Sciatic nerve (tissue), 2 donors: ENCODE measurements around the gene SMPD4. TPM values are rescaled to one million over a fixed set of nuclear protein-coding genes. Genes with fewer than 3 reads are reported as not detected.
"Not testable (repeated sequence)": the region's sequence is repeated elsewhere in the genome, so short reads cannot be mapped to it uniquely, and the experiment has no call there.

Experiments
- ATAC-seq: fragments of 200-7000 bp; cut with Tn5 transposase; one replicate; pipeline ENCODE4 v1.9.1; 2020; ENCODE audit warnings: mild to moderate bottlenecking, moderate library complexity
- DNase-seq: peaks from one replicate; pipeline ENCODE4 v3.0.0-alpha.2; 2020; ENCODE audit warnings: low spot score
- intact Hi-C: fragments of 100-400 bp; cut with DNase I; formaldehyde crosslinking; loops from one replicate; pipeline ENCODE4 v1.14.2; 2022
- total RNA-seq: library from RNA; stranded (reverse); fragmentation: NEBNext Ultra II Directional; extraction: Animal tissue kit (Norgen Biotek cat#: 25700); gene quantifications from one replicate; pipeline ENCODE4 v1.2.1, GENCODE V29; 2021
- donor health status: DM: no; HTN: no; CAD: no.
- donor health status: DM: no; HTN: no; CAD: no.

SMPD4 gene
- total RNA-seq, 1 donor from 2014 or later, result 40.4 TPM

- intact Hi-C loops, result no loop called here
- DNase-seq (no peak), ATAC-seq (no peak)
These were observed 8.8 kb upstream of the SMPD4 start for GRCh38 chr2:130190237-130190636.

GRCh38 chr2:130188958-130189357 is 7.6 kb upstream of the SMPD4 start:
- not testable (repeated sequence) for DNase-seq, ATAC-seq
- intact Hi-C loops, result loop anchor here (10.0 kb wide), 1 partner anchor 156 kb away; the partner anchor contains the start of gene IMP4

- ATAC-seq, DNase-seq: not testable (repeated sequence)
- intact Hi-C loops, result loop anchor here (10.0 kb wide), 1 partner anchor 157 kb away; the partner anchor contains the start of gene IMP4
These were observed 6.7 kb upstream of the SMPD4 start for GRCh38 chr2:130187859-130188792.

GRCh38 chr2:130187268-130187667 is 5.9 kb upstream of the SMPD4 start:
- no peak for DNase-seq
- intact Hi-C loops, result loop anchor here (10.0 kb wide), 1 partner anchor 158 kb away; the partner anchor contains the start of gene IMP4
- no peak for ATAC-seq

GRCh38 chr2:130186391-130186790 is 5.0 kb upstream of the SMPD4 start:
- intact Hi-C loops, result loop anchor here (10.0 kb wide), 1 partner anchor 158 kb away; the partner anchor contains the start of gene IMP4
- no peak for DNase-seq
- no peak for ATAC-seq

GRCh38 chr2:130185896-130186295 is 4.5 kb upstream of the SMPD4 start:
- intact Hi-C loops, result loop anchor here (10.0 kb wide), 1 partner anchor 159 kb away; the partner anchor contains the start of gene IMP4
- ATAC-seq, result no peak
- no peak for DNase-seq

GRCh38 chr2:130185436-130185835 is 4.0 kb upstream of the SMPD4 start:
- DNase-seq (no peak), ATAC-seq (no peak)
- intact Hi-C loops, result loop anchor here (10.0 kb wide), 1 partner anchor 159 kb away; the partner anchor contains the start of gene IMP4

- intact Hi-C loops, result loop anchor here (10.0 kb wide), 1 partner anchor 161 kb away; the partner anchor contains the start of gene IMP4
- peak; percentile 70 for DNase-seq
These were observed 2.3 kb upstream of the SMPD4 start for GRCh38 chr2:130183512-130184373.

GRCh38 chr2:130182826-130183511 is 1.6 kb upstream of the SMPD4 start:
- ATAC-seq, result not testable (repeated sequence)

More at GRCh38 chr2:130183512-130184373, 2.3 kb upstream of the SMPD4 start:
- no peak for ATAC-seq

GRCh38 chr2:130181880-130182682 is 679 bp upstream of the SMPD4 start, which contains the start of gene MZT2B:
MZT2B (plus strand) TSS chr2:130182262; CDS start chr2:130182283, 21 bp downstream.
- peak; percentile 94 for ATAC-seq
- peak; percentile 92 for DNase-seq
- intact Hi-C loops, result loop anchor here (10.0 kb wide), 1 partner anchor 163 kb away; the partner anchor contains the start of gene IMP4

More at GRCh38 chr2:130182826-130183511, 1.6 kb upstream of the SMPD4 start:
- intact Hi-C loops, result loop anchor here (10.0 kb wide), 1 partner anchor 162 kb away; the partner anchor contains the start of gene IMP4
- not testable (repeated sequence) for DNase-seq

- intact Hi-C loops, result loop anchor here (10.0 kb wide), 1 partner anchor 164 kb away; the partner anchor contains the start of gene IMP4
- not testable (repeated sequence) for ATAC-seq
These were observed 738 bp downstream of the SMPD4 start for GRCh38 chr2:130180404-130181324.

GRCh38 chr2:130174866-130175265 is 6.5 kb downstream of the SMPD4 start:
- intact Hi-C loops, DNase-seq, ATAC-seq: not testable (repeated sequence)

More at GRCh38 chr2:130180404-130181324, 738 bp downstream of the SMPD4 start:
- DNase-seq, result not testable (repeated sequence)

GRCh38 chr2:130169896-130170295 is 11.5 kb downstream of the SMPD4 start:
- ATAC-seq (no peak), DNase-seq (no peak)
- intact Hi-C loops, result no loop called here

GRCh38 chr2:130169163-130169562 is 12.2 kb downstream of the SMPD4 start:
- ATAC-seq, intact Hi-C loops, DNase-seq: not testable (repeated sequence)

- DNase-seq, ATAC-seq, intact Hi-C loops: not testable (repeated sequence)
These were observed 14.8 kb downstream of the SMPD4 start for GRCh38 chr2:130166611-130167010.
